GM20431 (cell line): ENCODE data around the gene RASSF4.

Source experiments
- in situ Hi-C: fragments of 300-500 bp; cut with MseI, MboI; formaldehyde crosslinking; loops from one replicate; pipeline ENCODE4 v1.15.0; 2020; ENCODE audit warnings: low sequenced_read_pairs; ENCODE audit not compliant: unreplicated experiment

RASSF4 gene

DNA sequence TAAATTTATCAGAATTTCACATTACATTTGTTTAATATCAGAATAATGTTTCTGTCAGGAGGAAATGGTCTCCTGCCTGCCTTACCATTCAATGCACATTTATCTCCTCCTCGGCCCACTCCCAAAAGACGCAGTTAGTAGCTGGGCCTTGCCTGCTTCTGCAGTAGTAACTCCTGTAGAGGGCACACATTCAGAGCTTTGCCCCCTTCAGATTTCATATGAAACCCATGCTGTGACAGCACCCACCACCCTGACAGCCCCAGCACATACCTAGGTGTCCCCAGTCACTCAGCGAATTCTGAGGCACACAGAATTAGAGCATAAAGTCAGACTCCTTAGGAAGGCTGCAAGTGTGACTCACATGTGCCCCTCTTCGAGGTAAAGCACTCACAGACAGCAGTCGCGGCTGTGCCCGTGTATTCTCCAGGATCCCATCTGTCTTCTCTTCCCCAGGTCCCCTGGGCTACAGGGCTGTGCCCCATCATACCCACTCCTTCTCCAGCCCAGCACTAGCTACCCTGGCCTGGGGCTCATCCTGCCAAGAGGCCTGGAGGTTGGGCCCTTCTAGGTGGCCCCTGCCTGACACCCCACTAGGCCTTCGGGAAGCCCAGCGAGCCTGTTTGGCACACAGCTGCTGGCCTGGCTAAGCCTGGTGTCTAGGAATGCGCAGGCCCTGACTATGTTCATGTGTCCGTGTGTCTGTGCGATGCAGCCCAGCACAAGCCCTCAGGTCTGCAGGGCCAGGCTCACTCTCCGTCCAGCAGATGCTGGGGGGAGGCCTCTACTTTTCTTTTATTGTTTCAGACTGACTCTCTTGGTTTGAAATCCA lies 23.7 kb downstream of the RASSF4 start:
- in situ Hi-C loops = no loop called here

DNA sequence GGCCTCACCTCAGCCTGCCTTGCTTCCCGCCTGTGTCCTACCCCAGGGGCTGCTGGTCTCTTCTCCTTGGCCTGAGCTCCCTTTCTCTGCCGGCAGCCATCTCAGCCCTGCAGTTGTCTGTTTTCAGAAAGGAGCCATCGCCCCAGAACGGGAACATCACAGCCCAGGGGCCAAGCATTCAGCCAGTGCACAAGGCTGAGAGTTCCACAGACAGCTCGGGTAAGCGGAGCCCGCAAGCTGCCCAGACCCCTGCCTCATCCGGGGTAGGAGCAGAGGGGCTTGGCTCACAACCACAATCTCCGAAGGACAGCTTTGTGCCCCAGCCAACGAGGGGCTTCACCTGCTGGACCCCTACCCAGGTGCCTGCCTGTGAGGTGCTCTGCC lies 24.3 kb downstream of the RASSF4 start:
- in situ Hi-C loops = no loop called here

DNA sequence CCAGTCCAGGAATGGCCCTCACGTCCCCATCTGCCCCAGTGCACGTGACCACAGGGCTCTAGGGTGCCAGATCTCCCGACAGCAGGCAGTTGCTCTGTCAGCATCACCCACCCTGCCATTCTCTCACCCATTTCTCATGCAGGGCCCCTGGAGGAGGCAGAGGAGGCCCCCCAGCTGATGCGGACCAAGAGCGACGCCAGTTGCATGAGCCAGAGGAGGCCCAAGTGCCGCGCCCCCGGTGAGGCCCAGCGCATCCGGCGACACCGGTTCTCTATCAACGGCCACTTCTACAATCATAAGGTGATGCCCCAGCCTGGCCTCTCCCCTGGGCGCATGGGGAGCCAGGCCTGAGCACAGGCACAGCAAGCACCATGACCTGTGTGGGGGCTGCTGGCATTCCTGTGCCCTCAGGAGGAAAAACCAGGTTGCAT lies 25.1 kb downstream of the RASSF4 start:
- in situ Hi-C loops = no loop called here

DNA sequence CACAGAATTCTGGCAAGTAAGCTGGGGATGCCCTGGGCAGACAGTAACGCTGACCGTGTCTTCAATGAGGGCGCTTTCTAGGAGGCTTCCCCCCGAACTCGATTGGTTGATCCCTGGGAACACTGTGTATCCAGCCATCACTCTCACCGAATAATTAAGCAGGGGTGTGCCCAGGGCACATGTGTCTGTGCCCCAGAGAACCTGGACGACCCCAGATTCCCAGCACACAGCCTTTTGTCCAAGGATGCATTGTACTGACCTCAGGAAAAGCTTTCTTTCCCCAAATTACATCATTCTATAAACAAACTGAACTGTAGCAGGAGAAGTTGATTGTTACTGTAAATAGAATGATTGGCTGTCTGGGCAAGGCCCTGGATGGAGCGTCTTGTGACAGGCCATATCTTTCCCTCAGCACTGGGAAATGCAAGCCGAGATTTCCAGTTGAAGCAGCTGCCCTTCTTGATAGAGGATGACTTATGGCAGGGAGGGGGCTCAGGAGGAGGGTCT lies 25.6 kb downstream of the RASSF4 start:
- in situ Hi-C loops = no loop called here

DNA sequence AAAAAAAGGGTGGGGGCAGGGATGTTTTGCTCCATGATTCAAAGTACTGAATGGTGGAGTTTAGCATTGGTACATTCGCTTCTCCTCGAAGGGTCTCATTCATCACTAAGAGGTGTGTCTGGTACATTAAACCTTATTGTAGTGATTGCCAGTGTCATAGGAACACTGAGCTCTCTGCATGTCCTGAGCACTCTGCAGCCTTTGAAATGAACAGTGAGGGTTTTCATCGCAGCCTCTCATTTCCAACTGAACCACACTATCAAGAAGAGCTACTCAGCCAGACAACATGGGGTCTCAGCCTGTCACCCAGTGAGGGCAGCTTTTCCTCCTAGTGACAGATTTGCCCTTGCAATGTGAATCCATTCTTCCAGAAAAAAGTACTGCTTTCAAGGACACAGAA lies 26.6 kb downstream of the RASSF4 start:
- in situ Hi-C loops = no loop called here

DNA sequence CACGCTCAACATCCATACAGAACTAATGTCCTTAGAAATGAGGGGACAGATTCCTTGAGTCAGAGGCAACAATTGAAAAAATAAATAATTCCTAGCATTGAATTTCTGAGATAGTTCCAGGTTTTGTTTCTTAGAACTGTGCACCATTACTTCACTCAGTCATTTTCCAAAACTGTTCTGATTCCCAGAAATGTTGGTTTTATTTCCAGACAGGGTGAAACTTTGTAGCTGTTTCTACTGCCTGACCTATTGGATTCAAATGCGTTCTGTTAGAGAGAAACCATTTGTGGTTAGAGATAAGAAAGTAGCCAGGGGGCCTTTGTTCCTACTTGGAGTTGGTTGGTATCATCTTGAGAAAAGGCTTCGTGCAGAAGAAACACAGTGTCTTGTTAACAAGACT lies 27.1 kb downstream of the RASSF4 start:
- in situ Hi-C loops = no loop called here

DNA sequence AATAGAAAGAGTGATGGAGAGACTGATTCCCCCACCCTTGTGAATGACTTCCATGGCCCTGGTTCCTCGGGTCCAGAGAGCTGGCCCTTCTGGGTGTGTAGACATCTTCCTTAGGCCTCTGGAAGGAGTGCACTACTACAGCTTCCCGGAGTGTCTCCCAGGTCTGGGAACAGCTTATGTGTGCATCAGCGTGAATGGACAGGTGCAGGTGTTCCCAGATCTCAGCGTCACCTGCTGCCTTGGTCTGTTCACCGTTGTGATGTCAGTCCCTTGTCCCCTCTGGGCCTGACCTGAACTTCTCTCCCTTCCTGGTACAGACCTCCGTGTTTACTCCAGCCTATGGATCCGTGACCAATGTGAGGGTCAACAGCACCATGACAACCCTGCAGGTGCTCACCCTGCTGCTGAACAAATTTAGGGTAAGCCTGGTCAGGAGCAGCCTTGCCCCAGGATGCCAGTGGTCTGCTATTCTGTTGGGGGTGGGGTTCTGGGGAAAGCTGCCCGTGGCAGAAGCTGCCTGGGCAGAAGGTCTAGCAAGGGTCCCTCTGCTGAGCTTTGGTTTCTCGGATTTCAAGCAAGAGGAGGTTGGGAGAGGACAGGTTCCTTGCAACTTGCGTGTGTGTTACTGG lies 29.5 kb downstream of the RASSF4 start:
- in situ Hi-C loops = no loop called here

DNA sequence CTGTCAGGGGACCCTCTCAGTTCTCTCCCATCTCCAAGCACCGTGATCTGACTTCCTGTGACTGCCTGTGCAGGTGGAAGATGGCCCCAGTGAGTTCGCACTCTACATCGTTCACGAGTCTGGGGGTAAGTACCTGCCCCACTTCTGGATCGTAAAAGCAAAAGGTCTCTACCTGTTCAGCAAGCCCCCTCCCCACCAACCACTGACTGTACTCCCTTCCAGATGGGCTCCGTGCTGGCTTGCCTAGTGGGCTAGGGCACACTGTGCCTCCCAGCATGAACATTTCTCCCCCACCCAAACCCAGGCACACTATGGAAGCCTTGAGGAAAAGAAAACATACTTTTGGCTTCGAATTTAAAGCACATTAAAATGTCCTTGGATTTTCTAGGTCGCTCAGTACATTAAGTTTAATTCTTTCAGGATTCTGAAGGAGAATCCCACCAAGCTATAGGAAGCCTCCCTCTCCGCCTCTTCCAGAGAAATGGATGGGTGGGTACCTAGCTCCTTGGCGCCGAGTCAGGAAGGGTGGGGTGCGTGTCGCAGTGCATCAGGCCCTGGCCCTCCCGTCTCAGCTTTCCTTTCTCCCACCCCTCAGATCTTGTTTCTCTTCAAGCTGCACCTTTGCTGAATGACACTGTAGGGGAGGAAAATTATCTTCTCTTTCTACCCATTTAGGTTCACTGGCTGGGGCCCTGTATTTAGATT lies 30.1 kb downstream of the RASSF4 start:
- in situ Hi-C loops = no loop called here

DNA sequence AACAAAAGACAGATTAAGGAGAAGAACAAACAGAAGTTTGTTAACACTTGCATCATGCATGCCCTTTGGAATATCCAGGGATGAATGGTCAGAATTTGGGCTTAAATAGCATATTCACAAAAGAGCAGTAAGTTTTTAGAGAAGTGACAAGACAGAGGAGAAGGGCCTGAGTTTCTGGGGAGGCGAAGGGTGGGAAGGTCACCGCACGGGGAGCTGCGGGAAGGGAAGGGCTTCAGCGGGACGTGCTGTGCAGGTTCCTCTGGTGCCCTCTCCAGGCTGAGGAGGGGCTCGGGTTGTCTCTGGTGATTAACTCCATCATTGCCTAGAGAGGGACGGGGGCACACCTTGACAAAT lies 30.7 kb downstream of the RASSF4 start:
- in situ Hi-C loops = no loop called here

DNA sequence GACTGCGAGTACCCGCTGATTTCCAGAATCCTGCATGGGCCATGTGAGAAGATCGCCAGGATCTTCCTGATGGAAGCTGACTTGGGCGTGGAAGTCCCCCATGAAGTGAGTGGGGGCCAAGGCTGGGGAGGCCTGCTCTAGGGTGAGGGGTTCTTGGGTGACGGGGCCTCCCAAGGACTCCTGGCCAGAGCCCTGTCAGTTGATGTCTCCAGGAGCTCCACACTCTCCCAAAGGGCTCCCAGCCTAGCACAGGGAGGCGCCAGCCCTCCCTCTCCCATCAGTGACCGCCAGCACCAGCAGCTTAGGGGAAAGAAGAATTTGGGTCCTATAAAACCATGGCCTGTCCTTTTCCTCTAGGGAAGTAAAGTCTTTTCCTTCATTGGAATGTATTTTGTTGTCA lies 31.4 kb downstream of the RASSF4 start:
- in situ Hi-C loops = no loop called here

DNA sequence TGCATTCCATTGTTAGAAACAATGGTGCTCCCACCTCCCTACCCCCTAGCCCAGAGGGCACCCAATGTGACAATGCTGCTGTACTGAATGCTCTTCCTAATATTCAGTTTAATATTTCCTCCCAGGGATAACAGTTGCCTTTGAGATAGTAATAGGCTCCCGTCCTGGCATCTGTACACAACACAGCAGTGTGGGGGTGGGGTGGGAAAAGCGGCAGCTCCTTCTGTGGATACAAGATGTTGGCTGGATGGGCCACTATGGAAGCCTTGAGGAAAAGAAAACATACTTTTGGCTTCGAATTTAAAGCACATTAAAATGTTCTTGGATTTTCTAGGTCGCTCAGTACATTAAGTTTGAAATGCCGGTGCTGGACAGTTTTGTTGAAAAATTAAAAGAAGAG lies 32.0 kb downstream of the RASSF4 start:
- in situ Hi-C loops = no loop called here

DNA sequence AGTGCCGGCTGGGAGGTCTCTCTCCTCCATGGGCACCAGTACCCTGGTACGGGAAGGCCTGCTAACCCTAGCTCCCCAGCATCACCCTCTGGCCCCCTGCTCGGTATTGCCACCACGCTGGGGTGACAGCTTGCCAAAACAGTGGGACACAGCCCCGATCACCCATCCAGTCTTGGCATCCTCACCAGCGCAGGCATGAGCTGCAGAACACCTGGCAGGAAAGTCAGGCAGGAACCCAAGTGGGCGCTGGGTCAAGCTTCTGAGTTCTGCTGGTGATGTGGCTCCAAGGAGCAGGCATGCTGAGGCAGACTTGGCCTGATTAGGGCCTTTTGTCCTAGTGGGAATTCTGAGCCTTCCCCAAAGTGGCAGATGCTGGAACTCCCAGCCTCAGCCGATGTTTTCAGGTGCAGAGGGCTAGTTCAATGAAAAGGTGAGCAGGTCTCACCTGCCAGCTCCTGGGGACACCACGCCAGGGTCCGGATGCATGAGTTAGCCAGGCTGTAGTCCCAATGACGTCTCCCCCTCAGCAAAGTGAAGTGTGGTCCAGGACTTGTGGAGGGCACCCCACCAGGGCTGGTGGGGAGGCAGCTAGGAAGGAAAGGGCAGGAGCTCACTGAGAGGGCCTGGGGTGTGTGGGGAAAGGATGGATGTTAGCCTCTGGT lies 32.6 kb downstream of the RASSF4 start:
- in situ Hi-C loops = no loop called here

DNA sequence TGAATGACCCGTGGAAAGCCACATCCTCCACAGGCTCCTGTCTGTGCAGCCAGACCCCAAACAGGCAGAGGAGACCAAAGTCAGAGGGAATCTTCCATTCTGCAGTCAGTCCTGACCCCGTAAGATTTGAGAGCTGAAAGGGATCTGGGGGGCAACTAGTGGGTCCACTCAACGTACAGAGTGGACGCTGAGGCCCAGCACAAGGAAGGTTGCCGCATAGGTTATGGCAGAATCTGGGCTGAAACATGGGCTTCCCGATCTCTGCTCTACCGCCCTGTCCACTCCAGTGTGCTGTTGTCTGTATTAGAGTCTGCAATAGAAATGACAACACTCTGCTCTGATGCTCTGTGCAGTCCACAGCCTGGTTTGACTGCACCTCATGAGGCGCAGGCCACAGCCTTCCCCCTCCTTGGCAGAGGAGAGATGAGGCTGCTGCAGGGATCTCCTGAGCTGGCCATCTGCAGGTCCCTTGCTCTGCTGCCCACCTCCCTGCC lies 33.2 kb downstream of the RASSF4 start:
- in situ Hi-C loops = no loop called here

DNA sequence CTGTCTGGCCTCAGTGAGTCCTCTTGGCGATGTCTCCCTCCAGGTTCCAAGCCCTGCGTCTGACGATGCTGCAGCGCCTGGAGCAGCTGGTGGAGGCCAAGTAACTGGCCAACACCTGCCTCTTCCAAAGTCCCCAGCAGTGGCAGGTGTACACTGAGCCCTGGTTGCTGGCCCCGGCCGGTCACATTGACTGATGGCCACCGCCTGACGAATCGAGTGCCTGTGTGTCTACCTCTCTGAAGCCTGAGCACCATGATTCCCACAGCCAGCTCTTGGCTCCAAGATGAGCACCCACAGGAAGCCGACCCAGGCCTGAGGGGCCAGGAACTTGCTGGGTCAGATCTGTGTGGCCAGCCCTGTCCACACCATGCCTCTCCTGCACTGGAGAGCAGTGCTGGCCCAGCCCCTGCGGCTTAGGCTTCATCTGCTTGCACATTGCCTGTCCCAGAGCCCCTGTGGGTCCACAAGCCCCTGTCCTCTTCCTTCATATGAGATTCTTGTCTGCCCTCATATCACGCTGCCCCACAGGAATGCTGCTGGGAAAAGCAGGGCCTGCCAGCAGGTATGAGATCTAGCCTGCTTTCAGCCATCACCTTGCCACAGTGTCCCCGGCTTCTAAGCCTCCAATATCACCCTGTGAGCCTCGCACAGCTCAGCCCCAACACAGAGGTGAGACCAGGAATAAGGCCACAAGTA lies 33.8 kb downstream of the RASSF4 start:
- in situ Hi-C loops = no loop called here

DNA sequence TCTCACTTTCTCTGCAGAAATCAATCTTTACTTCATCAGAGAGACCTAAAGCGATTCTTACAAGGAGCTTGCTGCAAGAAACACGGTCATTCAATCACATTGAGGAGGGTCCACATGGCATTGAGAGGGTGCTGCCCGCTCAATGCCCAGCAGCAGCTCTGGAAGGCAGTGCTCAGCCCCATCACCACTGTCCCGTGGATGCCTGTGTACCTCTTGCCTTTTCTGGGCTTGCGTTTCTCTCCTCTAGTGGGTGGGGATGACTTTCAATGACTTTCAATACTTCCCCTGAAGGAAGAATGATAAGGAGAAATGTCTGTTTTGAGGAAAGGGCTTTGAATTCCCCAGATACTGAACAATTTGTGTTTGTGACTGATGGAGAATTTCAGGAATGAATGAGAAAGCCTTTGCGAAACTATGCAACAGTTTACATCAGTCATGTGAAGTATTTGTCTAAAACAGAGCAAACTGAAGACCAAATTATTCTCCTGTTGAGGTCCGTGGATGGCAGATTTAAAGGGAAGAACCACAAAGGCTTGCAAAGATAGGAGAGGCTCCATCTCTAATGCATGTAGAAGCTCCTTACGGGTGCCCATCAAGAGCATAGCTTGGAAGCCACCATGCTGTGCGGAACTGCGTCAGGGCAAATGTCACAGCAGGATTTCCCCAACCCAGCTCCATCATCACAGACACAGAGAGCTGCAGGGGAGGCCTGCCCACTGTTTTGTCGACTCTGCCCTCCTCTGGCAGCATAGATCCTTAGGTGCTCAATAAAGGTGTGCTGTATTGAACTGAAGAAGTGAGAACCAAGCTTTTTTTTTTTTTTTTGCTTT lies 34.5 kb downstream of the RASSF4 start:
- in situ Hi-C loops = no loop called here

DNA sequence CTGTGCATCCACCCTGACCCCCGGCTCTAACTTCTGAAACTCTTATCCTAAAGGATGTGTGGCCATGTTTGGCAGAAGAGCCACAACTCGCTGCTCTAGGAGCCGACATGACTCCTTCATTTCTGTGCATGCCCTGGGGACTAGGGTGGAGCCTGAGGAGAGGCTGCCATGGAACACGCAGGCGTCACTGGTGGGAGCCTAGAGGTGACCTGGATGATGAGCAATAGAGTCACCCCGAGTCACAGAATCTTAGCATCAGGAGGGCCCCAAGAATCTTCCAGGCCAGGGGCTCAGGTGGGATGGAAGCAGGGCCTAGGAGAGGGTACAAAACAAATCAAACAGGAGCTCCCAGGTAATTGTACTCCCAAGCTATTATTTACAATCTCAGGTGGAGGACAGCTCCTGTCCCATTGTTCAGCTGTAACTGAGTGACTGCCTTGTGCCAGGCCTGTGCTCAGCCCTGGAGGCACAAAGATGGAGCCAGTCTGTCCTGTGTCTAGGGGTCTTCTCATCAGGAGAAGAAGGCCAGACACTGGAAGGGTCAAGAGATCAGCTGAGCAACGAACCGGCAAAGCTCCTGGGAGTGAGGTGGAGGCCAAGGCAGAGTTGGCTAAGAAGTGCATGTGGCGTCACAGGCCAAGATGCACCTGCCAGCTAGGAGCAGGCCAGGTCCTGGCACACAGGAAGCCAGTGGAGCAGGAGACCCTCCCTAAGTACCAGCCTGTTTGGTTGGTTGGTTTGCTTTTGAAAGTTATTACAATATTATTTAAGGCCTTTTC lies 35.3 kb downstream of the RASSF4 start:
- in situ Hi-C loops = no loop called here

DNA sequence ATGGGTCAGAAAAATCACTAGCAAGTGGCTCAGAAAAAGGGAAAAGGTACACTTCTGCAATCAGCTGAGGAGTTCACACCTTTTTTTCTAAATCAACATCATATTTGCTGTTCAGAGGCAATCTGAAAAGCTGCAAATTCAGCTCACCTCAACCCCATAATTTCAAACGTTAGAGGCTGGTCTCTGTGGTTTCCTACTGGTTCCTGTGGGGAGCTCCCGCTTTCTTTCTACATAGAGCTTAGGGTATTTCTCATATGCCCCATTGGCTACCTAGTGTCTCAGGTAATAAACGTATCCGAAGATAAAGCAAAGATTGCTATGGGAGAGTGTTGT lies 35.9 kb downstream of the RASSF4 start:
- in situ Hi-C loops = no loop called here

DNA sequence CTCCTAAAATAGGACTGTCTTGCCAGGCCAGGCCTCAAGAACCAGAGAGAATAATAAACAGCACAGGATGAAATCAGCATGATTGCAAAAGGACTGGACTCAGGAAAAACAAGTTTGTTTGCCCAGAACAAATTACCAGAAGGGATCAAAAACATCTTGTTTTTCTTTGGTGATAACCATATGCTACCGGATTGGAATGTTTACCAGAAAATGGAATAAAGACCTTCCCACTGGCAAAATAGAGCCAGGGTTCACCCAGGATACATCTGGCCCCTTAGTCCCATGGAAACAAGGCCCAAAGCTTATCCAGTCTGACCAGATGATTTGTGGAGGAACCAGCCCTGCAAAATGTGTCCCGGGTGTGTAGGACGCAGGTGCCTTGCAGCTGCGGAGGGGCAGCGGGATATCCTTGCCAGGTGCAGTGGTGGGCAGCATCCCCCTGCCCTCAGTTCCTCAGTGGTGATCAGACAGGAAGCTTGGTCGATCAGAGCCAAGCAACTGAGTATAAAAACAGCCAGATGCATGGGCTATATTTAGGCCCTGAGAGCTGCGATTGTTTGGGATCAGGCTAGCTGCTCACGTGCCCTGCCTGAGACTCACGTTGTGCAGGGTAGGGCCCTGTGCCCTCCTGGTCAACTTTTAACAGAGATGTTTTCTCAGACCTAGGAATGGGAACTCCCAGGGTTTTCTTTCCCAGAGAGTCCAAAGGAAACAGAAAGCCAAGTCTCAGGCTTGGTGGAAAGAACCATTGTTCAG lies 36.5 kb downstream of the RASSF4 start:
- in situ Hi-C loops = no loop called here
